GM23338 (cell line): Measurements from ENCODE around the gene GDPD5. TPM values are rescaled to one million over a fixed set of nuclear protein-coding genes. Genes with fewer than 3 reads are reported as not detected.

ENCODE experiments used
- ATAC-seq: fragments of 200-7000 bp; cut with Tn5 transposase; 3 replicates; pipeline ENCODE4 v1.9.1; 2020
- DNase-seq: peaks from one replicate; pipeline ENCODE4 v3.0.0-alpha.2; 2015; ENCODE audit warnings: low spot score
- H2AFZ ChIP-seq: fragments of 200-600 bp; sonication (generic); 2 replicates; pipeline ENCODE4 v1.8.0; 2016; ENCODE audit warnings: antibody characterized with exemption, mild to moderate bottlenecking, moderate library complexity
- H3F3A ChIP-seq: fragments of 200-600 bp; sonication (generic); replicated peaks from 2 replicates; pipeline ENCODE4 v1.8.0; 2017; ENCODE audit warnings: antibody characterized with exemption, mixed run types, low read depth
- H3K27ac ChIP-seq: fragments of 200-600 bp; sonication (generic); 2 replicates; pipeline ENCODE4 v1.6.1; 2016; ENCODE audit warnings: low read depth
- H3K27me3 ChIP-seq: fragments of 200-600 bp; sonication (generic); 2 replicates; pipeline ENCODE4 v1.8.0; 2016; ENCODE audit warnings: mild to moderate bottlenecking, mixed run types, moderate library complexity; ENCODE audit not compliant: insufficient read depth
- H3K36me3 ChIP-seq: fragments of 200-600 bp; sonication (generic); 2 replicates; pipeline ENCODE4 v1.8.0; 2016; ENCODE audit warnings: mild to moderate bottlenecking; ENCODE audit not compliant: insufficient read depth
- H3K4me1 ChIP-seq: fragments of 200-600 bp; sonication (generic); 2 replicates; pipeline ENCODE4 v1.8.0; 2016; ENCODE audit warnings: mild to moderate bottlenecking, moderate library complexity; ENCODE audit not compliant: insufficient read depth
- H3K4me2 ChIP-seq: fragments of 200-600 bp; sonication (generic); 2 replicates; pipeline ENCODE4 v1.7.1; 2017; ENCODE audit warnings: mixed run types
- H3K4me3 ChIP-seq: fragments of 200-600 bp; sonication (generic); 2 replicates; pipeline ENCODE4 v1.6.1; 2016; ENCODE audit warnings: mixed run types
- H3K79me2 ChIP-seq: fragments of 200-600 bp; sonication (generic); replicated peaks from 2 replicates; pipeline ENCODE4 v1.8.0; 2017; ENCODE audit warnings: mild to moderate bottlenecking; ENCODE audit not compliant: insufficient read depth
- H3K9me2 ChIP-seq: fragments of 200-600 bp; sonication (generic); 2 replicates; pipeline ENCODE4 v1.8.0; 2017; ENCODE audit not compliant: insufficient read depth
- H4K20me1 ChIP-seq: fragments of 200-600 bp; sonication (generic); replicated peaks from 2 replicates; pipeline ENCODE4 v1.8.0; 2017; ENCODE audit warnings: mild to moderate bottlenecking; ENCODE audit not compliant: insufficient read depth
- H3K27ac Mint-ChIP-seq: 2 replicates; pipeline ENCODE4 v1.8.0; 2020; ENCODE audit warnings: inconsistent platforms, mild to moderate bottlenecking, moderate library complexity, mixed read lengths
- H3K27me3 Mint-ChIP-seq: 3 replicates; pipeline ENCODE4 v1.8.0; 2022; ENCODE audit warnings: low read depth, mild to moderate bottlenecking, moderate library complexity, mixed read lengths, inconsistent platforms; ENCODE audit not compliant: insufficient read depth, poor library complexity
- H3K36me3 Mint-ChIP-seq: 3 replicates; pipeline ENCODE4 v1.8.0; 2021; ENCODE audit warnings: low read depth, mild to moderate bottlenecking, inconsistent platforms, moderate library complexity, mixed read lengths
- H3K4me1 Mint-ChIP-seq: 3 replicates; pipeline ENCODE4 v1.8.0; 2020; ENCODE audit warnings: mild to moderate bottlenecking, inconsistent platforms, mixed read lengths
- H3K4me3 Mint-ChIP-seq: 3 replicates; pipeline ENCODE4 v1.8.0; 2021; ENCODE audit warnings: moderate library complexity, mild to moderate bottlenecking, inconsistent platforms, mixed read lengths
- H3K9me3 Mint-ChIP-seq: 3 replicates; pipeline ENCODE4 v1.8.0; 2020; ENCODE audit warnings: moderate library complexity, mild to moderate bottlenecking, inconsistent platforms, mixed read lengths
- CREB1 ChIP-seq: fragments of 250-450 bp; sonication (Bioruptor Pico); IDR thresholded peaks from 2 replicates; pipeline ENCODE4 v1.5.0; 2020; ENCODE audit warnings: low read depth, mild to moderate bottlenecking, moderate library complexity
- EZH2 ChIP-seq: fragments of 200-600 bp; sonication (generic); IDR thresholded peaks from one replicate; pipeline ENCODE4 v1.8.0; 2017; ENCODE audit warnings: antibody characterized with exemption, mild to moderate bottlenecking, low read depth; ENCODE audit not compliant: unreplicated experiment
- EZH2phosphoT487 ChIP-seq: fragments of 200-600 bp; sonication (generic); IDR thresholded peaks from one replicate; pipeline ENCODE4 v1.8.1; 2018; ENCODE audit warnings: antibody characterized with exemption; ENCODE audit not compliant: unreplicated experiment
- JUNB ChIP-seq: IDR thresholded peaks from one replicate; pipeline ENCODE4 v1.6.1; 2016; ENCODE audit warnings: antibody characterized with exemption; ENCODE audit not compliant: unreplicated experiment
- NANOG ChIP-seq: IDR thresholded peaks from 2 replicates; pipeline ENCODE4 v1.6.1; 2016; ENCODE audit warnings: antibody characterized with exemption, borderline replicate concordance
- REST ChIP-seq: IDR thresholded peaks from one replicate; pipeline ENCODE4 v1.6.1; 2018; ENCODE audit warnings: antibody characterized with exemption; ENCODE audit not compliant: unreplicated experiment
- STAT1 ChIP-seq: IDR thresholded peaks from one replicate; pipeline ENCODE4 v1.6.1; 2016; ENCODE audit warnings: antibody characterized with exemption; ENCODE audit not compliant: unreplicated experiment
- ZNF114 ChIP-seq: fragments of 250-450 bp; sonication (Bioruptor Pico); IDR thresholded peaks from 2 replicates; pipeline ENCODE4 v1.5.0; 2020; ENCODE audit warnings: mild to moderate bottlenecking, moderate library complexity
- ZNF331 ChIP-seq: fragments of 250-450 bp; sonication (Bioruptor Pico); IDR thresholded peaks from 2 replicates; pipeline ENCODE4 v1.5.0; 2020; ENCODE audit warnings: low read depth, mild to moderate bottlenecking, moderate library complexity
- polyA plus RNA-seq: library from polyadenylated mRNA; unstranded; fragments of >200 nt; fragmentation: Nextera tagmentation; extraction: Ambion mirVana; gene quantifications from 2 replicates; pipeline ENCODE4 v1.2.1, GENCODE V29; 2016
- total RNA-seq: library from RNA; depleted of rRNA; stranded (reverse); fragments of >200 nt; shearing (Covaris generic); gene quantifications from 2 replicates; pipeline ENCODE4 v1.2.3, GENCODE V29; 2014
- TF ChIP-seq, protein P1 (sequence below), 2 experiments: fragments of 200-600 bp in 1 of 2; sonication (generic) in 1 of 2; conservative IDR thresholded peaks; 2 replicates each; pipeline versions ENCODE4 v1.5.1 to v1.6.1; 2016 to 2017; ENCODE audit warnings: antibody characterized with exemption in 2 of 2, low read depth in 2 of 2, mild to moderate bottlenecking in 2 of 2, moderate library complexity in 1 of 2

GDPD5 gene
- total and polyA plus RNA-seq, 2 experiments from 2014 or later: 1.6 to 4.9 TPM

DNA sequence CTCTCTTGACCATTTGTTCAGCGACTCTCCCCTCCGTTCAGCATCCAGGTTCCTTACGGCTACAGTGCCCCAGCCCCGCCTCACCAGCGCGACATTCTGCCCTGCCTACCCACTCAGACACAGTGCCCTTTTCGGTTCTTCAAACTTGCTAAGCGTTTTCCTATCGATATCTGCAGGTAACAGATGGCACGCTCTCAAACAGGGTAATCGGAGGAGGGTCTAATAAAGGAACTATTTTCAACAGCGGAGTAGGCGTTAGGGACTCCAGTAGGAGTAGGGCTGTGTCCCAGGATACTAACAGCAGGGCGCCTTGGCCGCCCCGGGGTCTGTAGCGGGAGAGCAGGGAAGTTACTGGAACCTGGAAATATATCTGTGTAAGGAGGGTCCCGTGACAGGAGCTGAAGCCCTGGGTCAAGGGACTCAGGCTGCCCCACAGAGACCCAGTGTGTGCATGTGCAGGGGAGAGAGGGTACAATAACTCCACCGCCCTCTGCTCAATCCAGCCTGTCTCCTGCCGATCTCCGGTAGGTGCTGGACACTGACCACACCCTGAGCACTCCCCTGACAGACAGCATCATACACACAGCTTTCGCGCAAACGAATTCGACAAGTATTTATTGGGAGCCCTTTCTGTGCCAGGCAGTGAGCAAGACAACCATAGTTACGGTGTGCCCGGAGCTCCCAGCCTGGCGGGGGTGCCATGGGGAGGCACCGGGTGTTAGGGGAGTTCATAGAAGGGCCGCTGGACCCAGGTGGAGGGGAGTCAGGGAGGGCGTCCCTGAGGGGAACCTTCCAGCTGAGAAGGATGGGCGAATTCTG lies 94.8 kb downstream of the GDPD5 start:
- Mint-ChIP-seq H3K4me3 (peak overlapping the region; percentile 67), H3K27me3 (peaks cover 64% of the 10 kb centered on the region), H3K36me3 (peaks cover 20% of the 10 kb centered on the region), H3K9me3 (peaks cover 21% of the 10 kb centered on the region), H3K4me1 (peaks cover 25% of the 10 kb centered on the region), H3K27ac (no peak overlapping the region)
- H3K4me3 ChIP-seq: peak overlapping the region; percentile 52
- H3K79me2 ChIP-seq: no peaks in the 10 kb centered on the region
- no peak for ATAC-seq
- H3K27me3 ChIP-seq: peaks cover 66% of the 10 kb centered on the region
- peaks cover 6% of the 10 kb centered on the region; the same call in 1 of the 2 replicates for H3F3A ChIP-seq
- no peak for DNase-seq
- peak overlapping the region; percentile 75 for H3K4me2 ChIP-seq
- H3K27ac ChIP-seq: no peak overlapping the region
- TF ChIP-seq ZNF114 (CRISPR knock-in tag) (no peak), EZH2 (peak; percentile 84), ZNF331 (CRISPR knock-in tag) (no peak), STAT1 (no peak), REST (no peak), JUNB (no peak)
- H3K4me1 ChIP-seq: peaks cover 10% of the 10 kb centered on the region
- H3K9me2 ChIP-seq: no peaks in the 10 kb centered on the region
- H4K20me1 ChIP-seq: no peaks in the 10 kb centered on the region; the same call in 1 of the 2 replicates
- peak overlapping the region; percentile 92 for H2AFZ ChIP-seq
- no peaks in the 10 kb centered on the region for H3K36me3 ChIP-seq

DNA sequence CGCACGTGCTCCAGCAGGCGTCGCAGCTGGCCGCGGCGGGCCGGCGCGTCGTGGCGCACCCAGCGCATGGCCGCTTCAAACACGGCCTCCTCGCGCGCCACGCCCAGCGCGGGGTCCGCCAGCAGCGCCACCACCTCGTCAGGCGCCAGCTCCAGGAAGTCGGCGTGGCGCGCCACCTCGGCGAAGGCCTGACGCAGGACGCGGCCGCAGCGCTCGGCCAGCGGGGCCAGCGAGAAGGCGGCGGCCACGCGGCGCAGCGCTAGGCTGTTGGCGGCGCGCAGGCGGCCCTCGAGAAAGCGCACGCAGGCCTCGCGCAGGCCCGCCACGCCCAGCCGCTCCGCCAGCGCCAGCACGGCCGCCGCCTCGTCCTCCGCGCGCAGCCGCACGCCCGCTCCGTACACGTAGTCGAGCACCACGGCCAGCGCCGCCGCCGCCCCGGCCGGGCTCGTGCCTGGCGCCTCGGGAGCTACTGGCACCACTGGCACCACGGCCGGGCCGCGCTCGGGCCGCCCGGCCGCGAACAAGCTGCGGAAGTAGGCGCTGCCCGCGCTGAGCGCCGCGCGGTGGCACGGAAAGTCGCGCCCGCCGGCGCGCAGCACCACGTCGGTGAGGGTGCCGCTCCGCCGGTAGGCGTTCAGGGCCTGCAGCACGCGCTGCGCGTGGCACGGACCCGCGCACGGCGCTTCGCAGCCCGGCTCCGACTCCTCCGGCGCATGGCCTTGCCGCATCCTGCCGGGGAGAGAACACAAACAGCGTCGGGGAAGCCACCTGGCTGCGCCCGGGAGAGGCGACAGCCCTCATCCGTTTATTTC lies 95.6 kb downstream of the GDPD5 start:
- Histone ChIP-seq H3K9me2 (no peaks in the 10 kb centered on the region), H4K20me1 (no peaks in the 10 kb centered on the region; the same call in 1 of the 2 replicates), H2AFZ (peak overlapping the region; percentile 92), H3K4me2 (peak overlapping the region; percentile 75), H3K36me3 (no peaks in the 10 kb centered on the region), H3K79me2 (no peaks in the 10 kb centered on the region), H3K27me3 (peaks cover 66% of the 10 kb centered on the region), H3F3A (peaks cover 6% of the 10 kb centered on the region; the same call in 1 of the 2 replicates), H3K4me1 (peaks cover 10% of the 10 kb centered on the region), H3K27ac (no peak overlapping the region), H3K4me3 (peak overlapping the region; percentile 52)
- H3K27ac Mint-ChIP-seq: no peak overlapping the region
- DNase-seq (peak; percentile 74), ATAC-seq (peak; percentile 24)
- TF ChIP-seq REST: peak; percentile 48
- TF ChIP-seq EZH2phosphoT487: peak; percentile 50
- peak; percentile 66; the same call in 1 of the 2 replicates for TF ChIP-seq CREB1 (CRISPR knock-in tag)
- TF ChIP-seq, protein P1, sequence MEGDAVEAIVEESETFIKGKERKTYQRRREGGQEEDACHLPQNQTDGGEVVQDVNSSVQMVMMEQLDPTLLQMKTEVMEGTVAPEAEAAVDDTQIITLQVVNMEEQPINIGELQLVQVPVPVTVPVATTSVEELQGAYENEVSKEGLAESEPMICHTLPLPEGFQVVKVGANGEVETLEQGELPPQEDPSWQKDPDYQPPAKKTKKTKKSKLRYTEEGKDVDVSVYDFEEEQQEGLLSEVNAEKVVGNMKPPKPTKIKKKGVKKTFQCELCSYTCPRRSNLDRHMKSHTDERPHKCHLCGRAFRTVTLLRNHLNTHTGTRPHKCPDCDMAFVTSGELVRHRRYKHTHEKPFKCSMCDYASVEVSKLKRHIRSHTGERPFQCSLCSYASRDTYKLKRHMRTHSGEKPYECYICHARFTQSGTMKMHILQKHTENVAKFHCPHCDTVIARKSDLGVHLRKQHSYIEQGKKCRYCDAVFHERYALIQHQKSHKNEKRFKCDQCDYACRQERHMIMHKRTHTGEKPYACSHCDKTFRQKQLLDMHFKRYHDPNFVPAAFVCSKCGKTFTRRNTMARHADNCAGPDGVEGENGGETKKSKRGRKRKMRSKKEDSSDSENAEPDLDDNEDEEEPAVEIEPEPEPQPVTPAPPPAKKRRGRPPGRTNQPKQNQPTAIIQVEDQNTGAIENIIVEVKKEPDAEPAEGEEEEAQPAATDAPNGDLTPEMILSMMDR (conservative IDR thresholded peaks at IDR 0.05; ENCODE audit: low read depth in 2 of 2): 0 out of 4 replicates have a peak, but pooled peaks of 1 of the 2 experiments have one; percentile 10
- no peak for TF ChIP-seq NANOG
- TF ChIP-seq STAT1: no peak
- peak overlapping the region; percentile 67 for H3K4me3 Mint-ChIP-seq
- H3K27me3 Mint-ChIP-seq: peaks cover 67% of the 10 kb centered on the region
- peaks cover 21% of the 10 kb centered on the region for H3K9me3 Mint-ChIP-seq
- H3K4me1 Mint-ChIP-seq: peaks cover 26% of the 10 kb centered on the region
- H3K36me3 Mint-ChIP-seq: peaks cover 20% of the 10 kb centered on the region
